ENCODE measurements around the gene KCNQ2.

Gene KCNQ2

DNA sequence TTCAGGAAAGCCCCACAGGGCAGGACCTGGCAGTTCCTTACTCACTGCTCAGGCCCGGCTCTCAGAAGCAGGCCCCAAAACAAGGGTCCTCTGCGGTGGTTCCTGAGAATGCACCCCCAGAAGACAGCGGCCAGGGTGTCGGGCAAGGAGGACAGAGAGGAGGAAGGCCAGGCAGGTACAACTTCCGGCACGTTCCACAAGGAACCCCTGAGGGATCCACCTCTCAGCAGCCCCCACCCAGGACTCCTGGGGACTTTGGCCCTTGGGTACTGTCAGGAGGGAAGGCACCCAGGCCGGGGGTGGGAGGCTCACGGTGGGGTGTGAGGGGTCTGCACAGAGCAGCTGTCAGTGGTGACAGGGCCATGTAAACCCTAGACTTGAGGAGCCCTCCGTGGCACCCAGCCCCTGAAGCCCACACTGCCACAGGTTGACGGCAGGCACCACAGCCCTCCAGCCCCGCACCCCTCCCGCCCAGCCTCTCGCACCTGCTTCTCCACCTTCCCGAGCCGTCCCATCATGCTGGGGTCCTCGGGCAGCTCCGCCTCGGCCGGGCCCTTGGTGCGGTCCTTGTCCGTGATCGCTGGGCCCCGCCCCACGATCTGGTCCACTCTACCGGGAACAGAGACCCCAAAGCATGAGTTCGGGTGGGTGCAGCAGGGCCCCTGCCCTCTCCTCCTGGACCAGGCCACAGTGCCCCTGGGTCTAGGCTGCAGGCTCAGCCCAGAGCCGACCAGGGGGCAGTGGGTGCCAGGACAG is 64.3 kb downstream of the KCNQ2 start:
- Histone ChIP-seq H3K9me3 (ENCODE audit: low read length) (no peaks in the 10 kb centered on the region), H3K9me2 (ENCODE audit: low read depth, low read length) (no peaks in the 10 kb centered on the region), H3K4me1 (ENCODE audit: insufficient read depth, low read length, severe bottlenecking) (no peaks in the 10 kb centered on the region), H3K27me3 (ENCODE audit: insufficient read depth, low read length) (no peaks in the 10 kb centered on the region), H3F3A (ENCODE audit: insufficient read depth, low read length) (no peaks in the 10 kb centered on the region), H3K4me3 (ENCODE audit: low read depth, low read length, poor library complexity, severe bottlenecking) (no peak overlapping the region), H2AFZ (ENCODE audit: low read length) (no peak overlapping the region), H3K36me3 (ENCODE audit: insufficient read depth, low read length) (no peaks in the 10 kb centered on the region), H3K27ac (ENCODE audit: low read depth, low read length, poor library complexity, severe bottlenecking) (no peak overlapping the region), H3K4me2 (ENCODE audit: low read length) (no peak overlapping the region), H3K9ac (ENCODE audit: low read length) (no peak overlapping the region), H3K79me2 (ENCODE audit: insufficient read depth, low read length) (no peaks in the 10 kb centered on the region), H4K20me1 (ENCODE audit: insufficient read depth, low read length) (no peaks in the 10 kb centered on the region)
- no peak for TF ChIP-seq CTCF (IDR thresholded peaks at IDR 0.05; ENCODE audit: low read length)
- no peak for TF ChIP-seq EZH2 (IDR thresholded peaks at IDR 0.05; ENCODE audit: borderline replicate concordance, low read length)

DNA sequence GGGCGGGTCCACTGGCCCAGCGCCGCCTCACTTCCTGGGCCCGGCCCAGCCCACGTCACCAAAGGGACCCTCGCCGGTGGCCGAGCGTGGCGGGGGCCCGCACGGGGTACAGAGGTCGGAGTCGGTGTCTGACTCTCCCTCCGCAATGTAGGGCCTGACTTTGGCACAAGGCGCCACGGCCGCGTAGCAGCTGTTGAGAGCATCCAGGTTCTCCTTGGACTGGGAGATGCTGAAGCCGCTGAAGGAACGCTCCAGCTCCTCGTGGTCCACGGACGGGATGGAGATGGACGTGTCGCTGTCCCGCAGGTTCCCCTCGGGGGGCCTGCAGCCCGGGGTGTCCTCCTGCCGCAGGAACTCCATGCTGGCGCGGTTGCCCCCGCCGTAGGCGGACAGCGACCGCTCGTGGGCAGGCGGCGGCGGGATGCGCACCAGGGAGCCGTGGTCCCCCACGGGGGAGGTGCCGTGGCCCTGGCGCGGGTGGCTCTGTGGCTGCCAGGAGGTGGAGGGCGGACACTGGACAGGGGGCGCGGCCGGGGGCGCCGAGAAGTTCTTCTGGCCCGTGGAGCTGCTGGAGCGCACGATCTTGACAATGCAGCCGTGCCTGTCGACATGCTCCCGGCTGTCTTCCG is 65.7 kb downstream of the KCNQ2 start:
- H3K9ac ChIP-seq (ENCODE audit: low read length), result no peak overlapping the region
- TF ChIP-seq EZH2 (IDR thresholded peaks at IDR 0.05; ENCODE audit: borderline replicate concordance, low read length) (no peak), CTCF (IDR thresholded peaks at IDR 0.05; ENCODE audit: low read length) (no peak)
- H3K36me3 ChIP-seq (ENCODE audit: insufficient read depth, low read length), result no peaks in the 10 kb centered on the region
- no peaks in the 10 kb centered on the region for H3F3A ChIP-seq (ENCODE audit: insufficient read depth, low read length)
- H2AFZ ChIP-seq (ENCODE audit: low read length), result no peak overlapping the region
- no peaks in the 10 kb centered on the region for H3K9me3 ChIP-seq (ENCODE audit: low read length)
- no peak overlapping the region for H3K4me2 ChIP-seq (ENCODE audit: low read length)
- H3K4me3 ChIP-seq (ENCODE audit: low read depth, low read length, poor library complexity, severe bottlenecking), result no peak overlapping the region
- no peaks in the 10 kb centered on the region for H3K9me2 ChIP-seq (ENCODE audit: low read depth, low read length)
- H4K20me1 ChIP-seq (ENCODE audit: insufficient read depth, low read length), result no peaks in the 10 kb centered on the region
- H3K27ac ChIP-seq (ENCODE audit: low read depth, low read length, poor library complexity, severe bottlenecking), result no peak overlapping the region
- no peaks in the 10 kb centered on the region for H3K4me1 ChIP-seq (ENCODE audit: insufficient read depth, low read length, severe bottlenecking)
- H3K79me2 ChIP-seq (ENCODE audit: insufficient read depth, low read length), result no peaks in the 10 kb centered on the region
- H3K27me3 ChIP-seq (ENCODE audit: insufficient read depth, low read length), result no peaks in the 10 kb centered on the region

GRCh38 chr20:63406011-63406410 is 66.4 kb downstream of the KCNQ2 start:
- H3K4me1 ChIP-seq (ENCODE audit: insufficient read depth, low read length, severe bottlenecking), result no peaks in the 10 kb centered on the region
- H3K9ac ChIP-seq (ENCODE audit: low read length), result no peak overlapping the region
- no peak overlapping the region for H3K4me2 ChIP-seq (ENCODE audit: low read length)
- H3K4me3 ChIP-seq (ENCODE audit: low read depth, low read length, poor library complexity, severe bottlenecking), result no peak overlapping the region
- TF ChIP-seq CTCF (IDR thresholded peaks at IDR 0.05; ENCODE audit: low read length) (no peak), EZH2 (IDR thresholded peaks at IDR 0.05; ENCODE audit: borderline replicate concordance, low read length) (no peak)
- no peaks in the 10 kb centered on the region for H3F3A ChIP-seq (ENCODE audit: insufficient read depth, low read length)
- H4K20me1 ChIP-seq (ENCODE audit: insufficient read depth, low read length), result no peaks in the 10 kb centered on the region
- H3K27ac ChIP-seq (ENCODE audit: low read depth, low read length, poor library complexity, severe bottlenecking), result no peak overlapping the region
- H3K79me2 ChIP-seq (ENCODE audit: insufficient read depth, low read length), result no peaks in the 10 kb centered on the region
- H3K27me3 ChIP-seq (ENCODE audit: insufficient read depth, low read length), result no peaks in the 10 kb centered on the region
- H3K9me3 ChIP-seq (ENCODE audit: low read length), result no peaks in the 10 kb centered on the region
- no peaks in the 10 kb centered on the region for H3K9me2 ChIP-seq (ENCODE audit: low read depth, low read length)
- no peak overlapping the region for H2AFZ ChIP-seq (ENCODE audit: low read length)
- no peaks in the 10 kb centered on the region for H3K36me3 ChIP-seq (ENCODE audit: insufficient read depth, low read length)
